OCI-LY1 (cell line): ENCODE measurements around the gene PTGFRN.

Experiments
- EZH2 ChIP-seq: fragments of 200-600 bp; sonication (generic), shearing (Covaris generic); IDR thresholded peaks from 2 replicates; pipeline ENCODE4 v1.8.0; 2017; ENCODE audit warnings: borderline replicate concordance, mixed run types, mild to moderate bottlenecking, antibody characterized with exemption, low read length, moderate library complexity, mixed read lengths
- TF ChIP-seq, protein P1 (sequence below): fragments of 200-600 bp; sonication (generic), shearing (Covaris generic); IDR thresholded peaks from 2 replicates; pipeline ENCODE4 v1.5.1; 2017; ENCODE audit warnings: mild to moderate bottlenecking, antibody characterized with exemption, low read length, moderate library complexity, mixed read lengths

- TF ChIP-seq EZH2: no peak
- TF ChIP-seq, protein P1, sequence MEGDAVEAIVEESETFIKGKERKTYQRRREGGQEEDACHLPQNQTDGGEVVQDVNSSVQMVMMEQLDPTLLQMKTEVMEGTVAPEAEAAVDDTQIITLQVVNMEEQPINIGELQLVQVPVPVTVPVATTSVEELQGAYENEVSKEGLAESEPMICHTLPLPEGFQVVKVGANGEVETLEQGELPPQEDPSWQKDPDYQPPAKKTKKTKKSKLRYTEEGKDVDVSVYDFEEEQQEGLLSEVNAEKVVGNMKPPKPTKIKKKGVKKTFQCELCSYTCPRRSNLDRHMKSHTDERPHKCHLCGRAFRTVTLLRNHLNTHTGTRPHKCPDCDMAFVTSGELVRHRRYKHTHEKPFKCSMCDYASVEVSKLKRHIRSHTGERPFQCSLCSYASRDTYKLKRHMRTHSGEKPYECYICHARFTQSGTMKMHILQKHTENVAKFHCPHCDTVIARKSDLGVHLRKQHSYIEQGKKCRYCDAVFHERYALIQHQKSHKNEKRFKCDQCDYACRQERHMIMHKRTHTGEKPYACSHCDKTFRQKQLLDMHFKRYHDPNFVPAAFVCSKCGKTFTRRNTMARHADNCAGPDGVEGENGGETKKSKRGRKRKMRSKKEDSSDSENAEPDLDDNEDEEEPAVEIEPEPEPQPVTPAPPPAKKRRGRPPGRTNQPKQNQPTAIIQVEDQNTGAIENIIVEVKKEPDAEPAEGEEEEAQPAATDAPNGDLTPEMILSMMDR: no peak
Observed at GRCh38 chr1:116956378-116956777, 46.7 kb downstream of the PTGFRN start.
